Stimulated activated CD4-positive, alpha-beta T cell treated with anti-CD3 and anti-CD28 coated beads, Interleukin-4, amount 100 ng/mL, for 1 hour (primary cell): ENCODE measurements around the gene CFAP92.

ENCODE experiments used
- DNase-seq: peaks from one replicate; pipeline ENCODE4 v3.0.0-alpha.2; 2020

Gene CFAP92

GRCh38 chr3:129025691-129026435 lies 32.0 kb upstream of the CFAP92 start:
- no peak for DNase-seq

DNA sequence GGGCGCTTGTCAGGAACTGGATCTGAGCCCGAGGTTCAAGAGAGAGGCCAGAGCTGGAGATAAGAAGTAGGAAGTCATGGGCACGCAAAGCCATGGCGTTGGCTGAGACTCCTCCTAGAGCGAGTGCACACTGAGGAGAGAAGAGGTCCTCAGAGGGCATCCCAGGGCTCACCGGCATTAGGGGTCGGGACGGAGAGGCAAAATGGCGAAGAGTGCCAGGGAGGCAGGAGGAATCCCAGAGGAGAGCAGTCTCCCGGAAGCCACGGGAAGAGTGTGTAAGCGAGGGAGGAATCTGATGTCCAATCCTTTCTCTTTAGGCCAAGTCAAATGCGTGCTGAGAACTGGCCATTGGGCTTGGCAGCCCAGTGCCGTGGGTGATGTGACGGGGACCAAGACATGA lies 31.2 kb upstream of the CFAP92 start:
- DNase-seq, result no peak

DNA sequence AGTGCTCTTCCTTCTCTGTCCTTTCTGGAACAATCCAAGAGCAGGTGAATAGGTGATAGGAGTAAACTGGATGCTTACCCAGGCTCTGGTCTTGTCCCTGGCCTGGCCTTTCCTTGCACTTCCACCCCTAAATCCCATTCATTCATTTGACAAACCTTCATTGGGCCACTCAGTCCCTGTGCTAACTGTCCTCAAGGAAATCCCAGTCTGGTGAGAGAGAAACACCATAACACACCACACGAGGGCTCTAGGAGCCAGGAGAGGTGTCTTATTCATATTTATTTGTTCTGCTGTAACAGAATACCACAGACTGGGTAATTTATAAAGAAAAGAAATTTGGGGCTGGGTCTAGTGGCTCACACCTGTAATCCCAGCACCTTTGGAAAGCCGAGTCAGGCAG lies 30.0 kb upstream of the CFAP92 start:
- DNase-seq, result no peak

DNA sequence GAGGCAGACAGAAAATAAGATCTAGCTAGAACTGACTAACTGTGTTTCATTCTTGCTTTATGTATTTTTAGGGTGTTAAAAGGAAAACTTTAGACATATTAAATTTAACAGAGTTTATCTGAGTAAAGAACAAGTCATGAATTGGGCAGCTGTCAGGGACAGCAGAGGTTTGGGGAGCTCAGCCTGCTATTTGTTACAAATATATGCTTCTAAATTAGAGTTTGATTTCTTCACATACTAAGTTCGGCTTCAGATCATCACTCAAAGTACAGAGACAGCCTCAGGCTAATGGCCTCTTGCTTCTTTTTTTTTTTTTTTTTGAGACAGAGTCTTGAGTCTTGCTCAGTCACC lies 29.1 kb upstream of the CFAP92 start:
- DNase-seq, result no peak

GRCh38 chr3:129022114-129023007 lies 28.5 kb upstream of the CFAP92 start:
- no peak for DNase-seq

DNA sequence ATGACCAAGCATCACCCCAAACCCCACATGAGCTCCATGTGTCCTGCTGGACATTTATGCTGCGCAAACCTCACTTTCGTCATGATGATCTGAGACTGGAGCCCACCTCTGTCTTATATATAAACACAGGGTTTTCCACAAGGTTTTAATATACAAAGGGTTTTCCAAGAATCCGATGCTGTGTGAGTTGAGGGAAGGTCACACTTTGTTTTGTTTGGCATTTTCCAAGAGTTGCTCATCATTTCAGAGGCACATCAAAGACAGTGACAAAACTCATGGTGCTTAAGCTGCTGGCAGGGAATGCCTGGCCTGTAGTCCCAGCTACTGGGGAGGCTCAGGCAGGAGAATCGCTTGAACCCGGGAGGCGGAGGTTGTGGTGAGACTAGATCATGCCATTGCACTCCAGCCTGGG lies 27.3 kb upstream of the CFAP92 start:
- DNase-seq, result no peak

- no peak for DNase-seq
These were observed 26.8 kb upstream of the CFAP92 start for GRCh38 chr3:129020691-129021090.

DNA sequence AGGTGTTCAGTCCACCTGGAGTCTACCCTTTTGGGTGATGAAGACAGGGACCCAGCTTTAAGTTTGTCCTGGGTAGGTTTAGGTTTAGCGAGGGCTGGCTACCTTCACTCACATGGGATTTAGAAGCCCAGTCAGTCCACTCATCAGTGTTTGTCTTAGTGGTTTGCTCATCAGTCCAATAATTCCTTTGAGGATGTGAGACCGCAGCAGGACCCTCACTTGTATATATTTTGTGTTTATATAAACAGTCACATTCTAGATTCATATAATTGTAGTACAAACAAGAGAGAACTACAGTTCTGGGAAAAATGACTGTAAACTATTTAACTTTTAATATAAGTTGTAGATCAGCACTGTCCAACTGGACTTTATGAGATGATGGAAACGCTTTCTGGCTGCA lies 25.4 kb upstream of the CFAP92 start:
- no peak for DNase-seq

- DNase-seq, result no peak
These were observed 24.9 kb upstream of the CFAP92 start for GRCh38 chr3:129018751-129019150.

- no peak for DNase-seq
These were observed 24.4 kb upstream of the CFAP92 start for GRCh38 chr3:129018271-129018670.

- DNase-seq, result no peak
These were observed 23.6 kb upstream of the CFAP92 start for GRCh38 chr3:129017484-129017899.

GRCh38 chr3:129016720-129017483 lies 23.0 kb upstream of the CFAP92 start:
- no peak for DNase-seq

DNA sequence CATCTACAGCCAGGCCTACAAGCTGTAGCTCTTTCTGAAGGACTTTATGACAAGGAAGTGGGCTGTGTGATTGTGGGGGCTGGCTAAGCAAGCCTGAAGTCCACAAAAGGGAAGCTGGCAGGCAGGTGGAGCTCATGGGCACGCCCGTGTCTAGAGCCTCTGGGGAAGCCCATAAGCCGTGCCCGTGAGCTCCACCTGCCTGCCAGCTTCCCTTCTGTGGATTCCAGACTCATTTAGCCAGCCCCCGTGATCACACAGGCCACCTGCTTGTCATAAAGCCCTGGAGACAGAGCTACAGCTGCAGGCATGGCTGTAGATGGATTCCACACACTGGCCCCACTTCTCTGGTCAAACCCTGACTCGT lies 22.5 kb upstream of the CFAP92 start:
- peak; percentile 59 for DNase-seq

DNA sequence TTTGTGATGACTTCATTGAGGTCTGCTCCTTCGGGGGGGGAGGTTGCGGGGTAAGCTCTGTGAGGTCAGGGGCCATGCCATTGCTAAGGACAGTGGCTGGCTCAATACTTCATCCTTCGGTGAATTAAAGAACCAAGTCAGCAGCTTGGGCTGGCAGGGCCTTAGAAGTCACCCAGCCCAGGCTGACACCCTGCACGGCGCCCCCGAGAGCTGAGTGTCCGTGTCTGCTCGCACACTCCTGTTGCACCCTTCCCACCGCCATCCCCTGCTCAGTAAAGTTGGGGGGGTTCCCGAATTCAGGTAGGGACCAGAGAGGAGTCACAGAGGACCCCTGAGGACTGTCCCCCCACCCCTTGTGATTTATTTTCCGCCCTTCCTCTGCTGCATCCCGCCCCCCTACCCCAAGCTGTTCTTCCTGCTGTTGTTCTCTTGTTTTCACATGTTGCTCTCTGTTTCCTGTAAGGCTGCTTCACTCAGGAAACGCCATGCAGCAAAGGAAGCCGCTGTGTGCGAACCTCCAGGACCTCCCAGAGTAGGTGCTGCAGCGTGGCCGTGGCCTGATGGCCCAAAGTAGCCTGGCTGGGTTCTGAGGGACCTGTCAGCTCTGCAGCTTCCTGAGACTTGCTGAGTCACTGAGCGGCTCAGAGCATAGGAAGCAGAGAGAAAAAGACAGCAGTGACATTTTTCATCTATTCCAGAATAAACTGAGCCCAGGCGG lies 21.7 kb upstream of the CFAP92 start:
- peak; percentile 45 for DNase-seq

DNA sequence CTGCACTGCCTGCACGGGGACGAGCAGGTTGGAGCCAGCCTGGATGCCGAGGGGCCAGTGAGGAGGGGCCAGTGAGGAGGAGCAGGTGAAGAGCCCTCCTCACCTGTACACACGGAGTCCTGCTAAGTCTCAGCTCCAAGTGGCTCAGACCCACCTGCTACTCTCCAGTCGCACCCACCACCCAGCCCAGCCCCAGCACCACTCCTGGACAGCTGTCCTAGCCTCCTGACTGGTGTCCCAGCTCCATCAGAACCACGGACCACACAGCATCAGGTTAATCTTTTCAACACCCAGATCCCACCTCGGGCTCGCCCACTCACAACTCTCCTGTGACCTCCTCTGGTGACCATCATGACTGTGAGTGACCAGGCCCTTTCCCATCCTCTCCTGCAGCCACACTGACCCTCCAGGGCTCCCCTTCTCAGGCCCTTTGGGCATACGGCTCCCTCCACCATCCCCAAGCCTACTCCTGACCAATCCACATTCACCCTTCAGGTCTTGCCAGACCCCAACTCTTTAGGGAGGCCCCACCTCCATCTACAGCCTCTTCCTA lies 21.0 kb upstream of the CFAP92 start:
- no peak for DNase-seq

DNA sequence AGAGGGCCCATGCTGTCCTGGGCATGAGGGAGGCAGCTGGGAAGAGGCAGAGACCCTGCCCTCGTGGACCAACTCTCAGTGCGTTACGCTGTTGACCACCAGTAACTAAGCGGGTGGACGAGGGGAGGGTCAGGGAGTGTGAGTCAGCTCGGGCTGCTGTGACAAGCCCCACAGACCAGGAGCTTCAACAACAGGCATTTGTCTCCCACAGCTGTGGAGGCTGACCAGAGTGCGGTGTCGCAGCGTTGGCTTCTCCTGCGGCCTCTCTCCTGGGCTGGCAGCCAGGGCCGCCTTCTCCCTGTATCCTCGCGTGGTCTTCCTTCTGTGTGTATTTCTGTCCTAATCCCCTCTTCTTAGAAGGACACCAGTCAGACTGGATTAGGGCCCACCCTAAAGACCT lies 20.3 kb upstream of the CFAP92 start:
- DNase-seq, result no peak

DNA sequence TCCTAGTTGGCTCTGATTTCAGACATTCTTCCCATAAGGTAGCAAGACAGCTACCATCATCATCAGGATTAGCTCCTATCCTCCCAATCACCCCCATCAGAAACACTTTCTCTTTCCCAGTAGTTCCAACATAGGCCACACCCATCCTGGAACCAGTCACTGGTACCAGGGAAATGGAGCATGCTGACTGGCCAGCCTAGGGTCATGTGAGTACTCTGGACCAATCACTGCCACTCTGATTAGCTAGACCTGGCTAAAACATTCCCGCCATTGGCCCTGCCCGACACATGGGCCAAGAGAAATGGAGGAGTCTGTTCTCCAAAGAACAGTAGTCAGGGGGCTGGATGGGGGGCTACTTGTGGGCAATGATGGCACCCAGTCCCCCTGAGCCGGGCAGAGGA lies 19.6 kb upstream of the CFAP92 start:
- no peak for DNase-seq

DNA sequence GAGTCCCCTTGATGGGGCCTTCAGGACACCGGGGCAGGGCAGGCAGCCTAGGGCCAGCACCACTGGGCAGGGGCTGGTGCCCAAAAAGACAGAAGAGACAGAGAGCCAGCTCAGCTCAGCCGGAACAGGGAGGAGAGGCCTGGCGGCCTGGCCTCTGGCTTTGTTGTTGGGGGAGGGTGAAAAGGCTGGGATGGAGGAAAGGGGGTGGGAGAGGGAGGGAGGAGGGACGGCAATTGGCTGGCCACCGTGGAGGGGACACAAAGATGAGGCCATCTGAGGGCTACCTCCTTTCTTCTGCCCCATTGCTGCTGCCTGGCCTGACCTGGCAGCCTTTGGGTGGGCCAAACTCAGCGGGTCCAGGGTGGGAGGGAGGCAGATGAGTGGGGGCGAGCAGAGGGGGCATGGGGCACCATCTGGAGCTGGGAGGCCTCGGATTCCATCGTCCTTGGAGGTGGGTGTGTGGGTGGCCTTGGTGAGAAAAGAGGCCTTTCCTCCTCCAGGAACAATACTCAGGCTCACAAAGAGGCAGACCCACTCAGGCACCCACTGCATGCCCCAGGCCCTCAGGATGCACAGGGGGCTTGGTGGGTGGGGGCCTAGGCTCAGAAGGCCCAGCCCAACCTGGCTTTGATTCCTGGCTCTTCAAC lies 16.6 kb upstream of the CFAP92 start:
- no peak for DNase-seq

DNA sequence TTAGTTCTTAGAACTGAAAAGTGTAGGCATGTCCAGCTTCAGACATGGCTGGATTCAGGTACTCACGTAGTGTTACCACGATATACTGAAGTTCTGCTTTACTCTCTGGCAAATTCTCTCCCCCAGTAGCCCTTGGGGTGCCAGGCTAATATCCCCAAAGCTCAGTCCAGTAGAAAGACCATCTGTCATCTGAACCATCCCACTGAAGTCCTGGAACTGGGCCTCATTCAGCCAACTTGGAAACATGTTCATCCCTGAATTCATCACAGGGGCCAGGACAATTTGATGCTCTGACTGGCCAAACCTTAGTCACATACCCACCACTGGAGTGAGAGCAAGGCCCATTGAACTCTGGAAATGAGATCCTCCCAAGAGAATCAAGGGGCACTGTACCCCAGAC lies 15.4 kb upstream of the CFAP92 start:
- DNase-seq, result no peak

- no peak for DNase-seq
These were observed 13.9 kb upstream of the CFAP92 start for GRCh38 chr3:129007792-129008191.

- DNase-seq, result no peak
These were observed 13.0 kb upstream of the CFAP92 start for GRCh38 chr3:129006864-129007263.
